HEK293T (cell line): ENCODE data around the gene AGBL5.
A peak's percentile ranks its signal among the peaks of the same experiment; 100 is the strongest.

Experiments
- CTCF ChIA-PET: fragments of 350-600 bp; formaldehyde crosslinking; extraction: SDS; loops from one replicate; lab custom pipeline; 2021; ENCODE audit warnings: antibody characterized with exemption, inconsistent platforms; lab: Yijun Ruan, JAX
- POLR2A ChIA-PET: fragments of 350-600 bp; formaldehyde crosslinking; extraction: SDS; loops from one replicate; lab custom pipeline; 2020; ENCODE audit warnings: antibody characterized with exemption, inconsistent platforms; lab: Yijun Ruan, JAX
- DNase-seq: peaks from one replicate; pipeline ENCODE4 v3.0.0; 2012; ENCODE audit warnings: mixed read lengths; ENCODE audit errors: extremely low spot score
- ARNT ChIP-seq: fragments of 450-650 bp; IDR thresholded peaks from 2 replicates; pipeline ENCODE4 v1.6.1; 2017; ENCODE audit warnings: mild to moderate bottlenecking
- BHLHE40 ChIP-seq: fragments of 450-650 bp; IDR thresholded peaks from 2 replicates; pipeline ENCODE4 v1.6.1; 2016; ENCODE audit warnings: mild to moderate bottlenecking, moderate library complexity, borderline replicate concordance
- CTBP1 ChIP-seq: fragments of 450-650 bp; IDR thresholded peaks from 2 replicates; pipeline ENCODE4 v1.6.1; 2016; ENCODE audit warnings: borderline replicate concordance
- ELF4 ChIP-seq: fragments of 450-650 bp; IDR thresholded peaks from 2 replicates; pipeline ENCODE4 v1.6.1; 2017; ENCODE audit warnings: antibody characterized with exemption
- FOXA1 ChIP-seq: fragments of 450-650 bp; IDR thresholded peaks from 2 replicates; pipeline ENCODE4 v1.6.1; 2016; ENCODE audit warnings: mild to moderate bottlenecking
- FOXK2 ChIP-seq: fragments of 450-650 bp; IDR thresholded peaks from 2 replicates; pipeline ENCODE4 v1.6.1; 2016; ENCODE audit warnings: mild to moderate bottlenecking
- FOXM1 ChIP-seq: fragments of 450-650 bp; IDR thresholded peaks from 2 replicates; pipeline ENCODE4 v1.6.1; 2017; ENCODE audit warnings: mild to moderate bottlenecking, borderline replicate concordance
- HDGF ChIP-seq: fragments of 450-650 bp; IDR thresholded peaks from 2 replicates; pipeline ENCODE4 v1.6.1; 2017; ENCODE audit warnings: antibody characterized with exemption, borderline replicate concordance
- L3MBTL2 ChIP-seq: fragments of 450-650 bp; conservative IDR thresholded peaks from 2 replicates; pipeline ENCODE4 v1.6.1; 2016; ENCODE audit warnings: mild to moderate bottlenecking
- LEF1 ChIP-seq: fragments of 450-650 bp; IDR thresholded peaks from 2 replicates; pipeline ENCODE4 v1.6.1; 2017; ENCODE audit warnings: mild to moderate bottlenecking, borderline replicate concordance
- NFRKB ChIP-seq: fragments of 450-650 bp; IDR thresholded peaks from 2 replicates; pipeline ENCODE4 v1.6.1; 2016; ENCODE audit warnings: mild to moderate bottlenecking, moderate library complexity
- PKNOX1 ChIP-seq: fragments of 450-650 bp; IDR thresholded peaks from 2 replicates; pipeline ENCODE4 v1.6.1; 2016
- SP1 ChIP-seq: fragments of 450-650 bp; IDR thresholded peaks from 2 replicates; pipeline ENCODE4 v1.6.1; 2017
- SUZ12 ChIP-seq: fragments of 450-650 bp; IDR thresholded peaks from 2 replicates; pipeline ENCODE4 v1.6.1; 2016; ENCODE audit warnings: mild to moderate bottlenecking
- TARDBP ChIP-seq: fragments of 450-650 bp; IDR thresholded peaks from 2 replicates; pipeline ENCODE4 v1.6.1; 2016
- ZNF384 ChIP-seq: fragments of 450-650 bp; IDR thresholded peaks from 2 replicates; pipeline ENCODE4 v1.6.1; 2016

AGBL5 gene

GRCh38 chr2:27042159-27042661 lies 9.3 kb upstream of the AGBL5 start:
- POLR2A ChIA-PET, result interaction anchor here (0.9 to 2.6 kb wide), 4 partner anchors 8 to 29 kb away, joined by 3 to 18 read pairs (median 3); partner anchors contain the start of genes OST4 and TMEM214
- DNase-seq, result no peak
- CTCF ChIA-PET, result no interaction called here
- TF ChIP-seq ZNF384, result no peak
- no peak for TF ChIP-seq HDGF
- no peak for TF ChIP-seq CTBP1
- TF ChIP-seq SP1, result no peak
- no peak for TF ChIP-seq ELF4
- no peak for TF ChIP-seq NFRKB
- no peak for TF ChIP-seq FOXK2

GRCh38 chr2:27042985-27043634 lies 8.4 kb upstream of the AGBL5 start:
- no peak for DNase-seq
- ChIA-PET POLR2A (interaction anchor here (0.9 to 2.6 kb wide), 2 partner anchors 10 to 28 kb away, joined by 3 to 18 read pairs; partner anchors contain the start of genes OST4 and TMEM214), CTCF (interaction anchor here (0.7 kb wide), 1 partner anchor 27 kb away, joined by 3 read pairs; no protein-coding TSS in a partner anchor)
- TF ChIP-seq SP1 (no peak), LEF1 (no peak), ELF4 (no peak), BHLHE40 (no peak), SUZ12 (no peak), ARNT (no peak), ZNF384 (no peak), NFRKB (no peak), CTBP1 (no peak), FOXK2 (no peak), L3MBTL2 (no peak), FOXM1 (no peak), TARDBP (no peak), FOXA1 (no peak), HDGF (no peak), PKNOX1 (no peak)

GRCh38 chr2:27049422-27050280 lies 1.8 kb upstream of the AGBL5 start:
- TF ChIP-seq TARDBP (no peak), SUZ12 (no peak), FOXA1 (no peak), ELF4 (no peak), LEF1 (no peak), FOXK2 (no peak), PKNOX1 (no peak), L3MBTL2 (no peak), SP1 (no peak), FOXM1 (no peak), HDGF (no peak), CTBP1 (no peak), ZNF384 (no peak), NFRKB (no peak), BHLHE40 (no peak), ARNT (no peak)

GRCh38 chr2:27050281-27050995 lies 1.0 kb upstream of the AGBL5 start:
- ChIA-PET CTCF (interaction anchor here (0.7 to 1.5 kb wide), 4 partner anchors 33 to 89 kb away, joined by 3 to 5 read pairs (median 4); no protein-coding TSS in a partner anchor), POLR2A (interaction anchor here (0.8 to 7.4 kb wide), 17 partner anchors 9 to 359 kb away, joined by 3 to 91 read pairs (median 4); partner anchors contain the start of genes ABHD1, EMILIN1, KHK and OST4)
- DNase-seq, result peak; percentile 82
- no peak for TF ChIP-seq FOXM1
- TF ChIP-seq ARNT, result 0 out of 2 replicates have a peak, but pooled peaks have one; percentile 27
- TF ChIP-seq TARDBP, result peak; percentile 13; the same call in 1 of the 2 replicates
- no peak for TF ChIP-seq SP1
- 0 out of 2 replicates have a peak, but pooled peaks have one; percentile 19 for TF ChIP-seq ELF4
- no peak for TF ChIP-seq BHLHE40
- TF ChIP-seq L3MBTL2, result peak; percentile 79

More at GRCh38 chr2:27049422-27050280, 1.8 kb upstream of the AGBL5 start:
- peak; percentile 47 for DNase-seq
- ChIA-PET CTCF (interaction anchor here (1.2 kb wide), 1 partner anchor 88 kb away, joined by 4 read pairs; no protein-coding TSS in a partner anchor), POLR2A (interaction anchor here (0.8 to 7.4 kb wide), 12 partner anchors 8 to 203 kb away, joined by 3 to 91 read pairs (median 11); partner anchors contain the start of genes KHK, OST4 and TMEM214)

- DNase-seq, result peak; percentile 16
- POLR2A ChIA-PET, result interaction anchor here (1.2 to 7.4 kb wide), 13 partner anchors 8 to 82 kb away, joined by 3 to 91 read pairs (median 11); partner anchors contain the start of genes ABHD1, EMILIN1, KHK and OST4
- TF ChIP-seq BHLHE40, result no peak
- TF ChIP-seq SUZ12, result no peak
- TF ChIP-seq CTBP1, result no peak
- no peak for TF ChIP-seq ELF4
- no peak for TF ChIP-seq FOXM1
- no peak for TF ChIP-seq L3MBTL2
- no peak for TF ChIP-seq SP1
- TF ChIP-seq LEF1, result no peak
- no peak for TF ChIP-seq TARDBP
- CTCF ChIA-PET, result no interaction called here
These were observed 606 bp downstream of the AGBL5 start for GRCh38 chr2:27051902-27052645.
